IMR-90 (cell line): ENCODE data around the gene UBE2V1. TPM values are rescaled to one million over a fixed set of nuclear protein-coding genes. Genes with fewer than 3 reads are reported as not detected.
A peak's percentile ranks its signal among the peaks of the same experiment; 100 is the strongest.

Source experiments
- ATAC-seq: fragments of 200-7000 bp; cut with Tn5 transposase; 2 replicates; pipeline ENCODE4 v1.9.1; 2020; ENCODE audit warnings: low read depth, mild to moderate bottlenecking, moderate library complexity
- BruUV-seq: library from RNA; stranded (reverse); fragments of 400-500 nt; replicated peaks from 2 replicates; lab custom pipeline; 2021; lab: Mats Ljungman, UMichigan
- CTCF ChIA-PET: fragments of 300-600 bp; formaldehyde crosslinking; extraction: SDS; loops from one replicate; lab custom pipeline; 2021; ENCODE audit warnings: antibody characterized with exemption; lab: Yijun Ruan, JAX
- POLR2A ChIA-PET: fragments of 300-600 bp; sonication (Branson Sonifier 250); formaldehyde crosslinking; loops from one replicate; lab custom pipeline; 2022; ENCODE audit warnings: antibody characterized with exemption; ENCODE audit not compliant: unreplicated experiment; lab: Charles Lee
- DNase-seq: peaks from one replicate; pipeline ENCODE4 v3.0.0; 2013
- H2AFZ ChIP-seq: replicated peaks from 2 replicates; pipeline ENCODE3; 2013; ENCODE audit warnings: low read length, mild to moderate bottlenecking; ENCODE audit not compliant: poor library complexity
- H2AK5ac ChIP-seq: 2 replicates; pipeline ENCODE4 v1.6.1; 2013; ENCODE audit warnings: low read depth, low read length, inconsistent platforms
- H2AK9ac ChIP-seq: replicated peaks from 2 replicates; pipeline ENCODE3; 2013; ENCODE audit warnings: mild to moderate bottlenecking, low read depth, low read length, moderate library complexity; ENCODE audit not compliant: poor library complexity
- H2BK120ac ChIP-seq: 2 replicates; pipeline ENCODE4 v1.6.1; 2013; ENCODE audit warnings: low read depth, low read length, inconsistent platforms
- H2BK15ac ChIP-seq: 3 replicates; pipeline ENCODE4 v1.6.1; 2013; ENCODE audit warnings: low read depth, low read length, inconsistent platforms
- H2BK20ac ChIP-seq: 2 replicates; pipeline ENCODE4 v1.6.1; 2013; ENCODE audit warnings: low read depth, mild to moderate bottlenecking, inconsistent platforms, low read length, moderate library complexity
- H2BK5ac ChIP-seq: 2 replicates; pipeline ENCODE4 v1.6.1; 2013; ENCODE audit warnings: mild to moderate bottlenecking, low read depth, low read length, inconsistent platforms; ENCODE audit not compliant: poor library complexity, severe bottlenecking
- H3K14ac ChIP-seq: replicated peaks from 2 replicates; pipeline ENCODE4 v1.6.1; 2013; ENCODE audit warnings: low read depth, low read length, inconsistent platforms
- H3K18ac ChIP-seq: 2 replicates; pipeline ENCODE4 v1.6.1; 2013; ENCODE audit warnings: low read depth, low read length, control low read depth
- H3K23ac ChIP-seq: 2 replicates; pipeline ENCODE4 v1.6.1; 2013; ENCODE audit warnings: low read depth, low read length, inconsistent platforms
- H3K27ac ChIP-seq: 2 replicates; pipeline ENCODE4 v1.5.1; 2013; ENCODE audit warnings: mild to moderate bottlenecking, control low read depth, low read length; ENCODE audit not compliant: insufficient read depth
- H3K27me3 ChIP-seq: 2 replicates; pipeline ENCODE4 v1.6.1; 2013; ENCODE audit warnings: low read length; ENCODE audit not compliant: control insufficient read depth, insufficient read depth
- H3K36me3 ChIP-seq: 2 replicates; pipeline ENCODE4 v1.6.1; 2013; ENCODE audit warnings: low read length, mixed read lengths; ENCODE audit not compliant: control insufficient read depth, insufficient read depth
- H3K4ac ChIP-seq: 2 replicates; pipeline ENCODE4 v1.6.1; 2013; ENCODE audit warnings: low read depth, low read length, inconsistent platforms
- H3K4me1 ChIP-seq: 2 replicates; pipeline ENCODE4 v1.6.1; 2013; ENCODE audit warnings: low read length, mixed read lengths; ENCODE audit not compliant: control insufficient read depth, insufficient read depth
- H3K4me2 ChIP-seq: 2 replicates; pipeline ENCODE4 v1.6.1; 2013; ENCODE audit warnings: low read depth, mild to moderate bottlenecking, control low read depth, low read length, moderate library complexity
- H3K4me3 ChIP-seq: 2 replicates; pipeline ENCODE4 v1.5.1; 2013; ENCODE audit warnings: low read depth, mild to moderate bottlenecking, control low read depth, low read length, moderate library complexity; ENCODE audit not compliant: insufficient read depth
- H3K56ac ChIP-seq: 2 replicates; pipeline ENCODE4 v1.6.1; 2013; ENCODE audit warnings: low read length, inconsistent platforms; ENCODE audit not compliant: insufficient read depth; ENCODE audit errors: extremely low read depth
- H3K79me1 ChIP-seq, 2 experiments: 2 replicates each; pipeline ENCODE4 v1.6.1; 2013; ENCODE audit warnings: low read length in 2 of 2, inconsistent platforms in 1 of 2, low read depth in 1 of 2
- H3K9ac ChIP-seq: 2 replicates; pipeline ENCODE4 v1.6.1; 2013; ENCODE audit warnings: low read depth, low read length, control low read depth
- H3K9me1 ChIP-seq: 2 replicates; pipeline ENCODE4 v1.6.1; 2013; ENCODE audit warnings: low read length, inconsistent platforms; ENCODE audit not compliant: insufficient read depth
- H3K9me3 ChIP-seq: 2 replicates; pipeline ENCODE4 v1.6.1; 2013; ENCODE audit warnings: low read length; ENCODE audit not compliant: control insufficient read depth, insufficient read depth
- H4K20me1 ChIP-seq: 2 replicates; pipeline ENCODE4 v1.6.1; 2013; ENCODE audit warnings: low read length, inconsistent platforms; ENCODE audit not compliant: insufficient read depth
- H4K5ac ChIP-seq: 2 replicates; pipeline ENCODE4 v1.6.1; 2013; ENCODE audit warnings: mild to moderate bottlenecking, low read depth, low read length, control low read depth
- H4K8ac ChIP-seq, 2 experiments: 2 replicates each; pipeline ENCODE4 v1.6.1; 2013; ENCODE audit warnings: low read depth in 2 of 2, low read length in 2 of 2, control low read depth in 1 of 2, inconsistent platforms in 1 of 2
- H4K91ac ChIP-seq: 2 replicates; pipeline ENCODE4 v1.6.1; 2013; ENCODE audit warnings: low read depth, low read length, inconsistent platforms; ENCODE audit not compliant: insufficient read depth
- BHLHE40 ChIP-seq: fragments of 150-350 bp; IDR thresholded peaks from 2 replicates; pipeline ENCODE4 v1.6.1; 2016; ENCODE audit warnings: mild to moderate bottlenecking, low read depth, low read length
- CEBPB ChIP-seq: IDR thresholded peaks from 2 replicates; pipeline ENCODE4 v1.6.1; 2012; ENCODE audit warnings: low read depth, low read length, improper control_type of control experiment
- CTCF ChIP-seq: conservative IDR thresholded peaks from 2 replicates; pipeline ENCODE4 v1.5.1; 2012; ENCODE audit warnings: mild to moderate bottlenecking, low read depth, low read length, improper control_type of control experiment
- ELK1 ChIP-seq: fragments of 150-350 bp; IDR thresholded peaks from 2 replicates; pipeline ENCODE4 v1.6.1; 2016; ENCODE audit warnings: low read depth, mild to moderate bottlenecking, low read length, moderate library complexity, borderline replicate concordance
- MAFK ChIP-seq: IDR thresholded peaks from 2 replicates; pipeline ENCODE4 v1.6.1; 2012; ENCODE audit warnings: low read depth, low read length, improper control_type of control experiment
- MXI1 ChIP-seq: IDR thresholded peaks from 2 replicates; pipeline ENCODE4 v1.6.1; 2012; ENCODE audit warnings: low read depth, mild to moderate bottlenecking, low read length, moderate library complexity, borderline replicate concordance
- NFE2L2 ChIP-seq: fragments of 150-350 bp; IDR thresholded peaks from 2 replicates; pipeline ENCODE4 v1.6.1; 2016; ENCODE audit warnings: low read depth, mild to moderate bottlenecking, low read length
- POLR2A ChIP-seq: IDR thresholded peaks from 2 replicates; pipeline ENCODE4 v1.6.1; 2012; ENCODE audit warnings: mild to moderate bottlenecking, low read depth, low read length
- RAD21 ChIP-seq: IDR thresholded peaks from 2 replicates; pipeline ENCODE4 v1.6.1; 2012; ENCODE audit warnings: low read length, improper control_type of control experiment
- RCOR1 ChIP-seq: IDR thresholded peaks from 2 replicates; pipeline ENCODE4 v1.6.1; 2012; ENCODE audit warnings: mild to moderate bottlenecking, low read length, improper control_type of control experiment; ENCODE audit not compliant: insufficient replicate concordance
- RFX5 ChIP-seq: IDR thresholded peaks from 2 replicates; pipeline ENCODE4 v1.8.0; 2012; ENCODE audit warnings: low read depth, mild to moderate bottlenecking, low read length, moderate library complexity
- SMC3 ChIP-seq: fragments of 150-350 bp; IDR thresholded peaks from 2 replicates; pipeline ENCODE4 v1.6.1; 2016; ENCODE audit warnings: low read depth, mild to moderate bottlenecking, antibody characterized with exemption, low read length, moderate library complexity
- WGBS, 2 experiments: methylation state at CpG; one replicate each; pipeline versions ENCODE4 v1.1.5 to v1.1.7; 2013; ENCODE audit warnings: missing lambda C conversion rate in 2 of 2; ENCODE audit not compliant: insufficient read length in 1 of 2; ENCODE audit errors: extremely low coverage in 2 of 2; 5-methylcytosine and 5-hydroxymethylcytosine counted together
- dilution Hi-C: fragments of 300-500 bp; cut with HindIII; formaldehyde crosslinking; loops from one replicate; pipeline ENCODE4 v1.14.3; 2018; ENCODE audit warnings: low sequenced_read_pairs; ENCODE audit not compliant: unreplicated experiment
- in situ Hi-C: fragments of 300-500 bp; cut with MboI; formaldehyde crosslinking; loops from 3 replicates; pipeline ENCODE4 v1.14.3; 2019; ENCODE audit warnings: low sequenced_read_pairs, inconsistent platforms, mixed read lengths
- intact Hi-C: fragments of 100-400 bp; cut with micrococcal nuclease; formaldehyde crosslinking; loops from 2 replicates; pipeline ENCODE4 v1.10.0; 2022
- polyA plus RNA-seq, 3 experiments: library from polyadenylated mRNA; depleted of rRNA; stranded (reverse); fragments of >200 nt; gene quantifications; 2 replicates each; pipeline ENCODE4 v1.2.3, GENCODE V29; 2012; ENCODE audit warnings: low replicate concordance in 1 of 3
- total RNA-seq: library from RNA; depleted of rRNA; stranded (reverse); fragments of >200 nt; gene quantifications from 2 replicates; pipeline ENCODE4 v1.2.3, GENCODE V29; 2012

Gene UBE2V1
- total and polyA plus RNA-seq, 2 of the 4 experiments (the other 2 are of a cell fraction) = 20.1 to 138 TPM

DNA sequence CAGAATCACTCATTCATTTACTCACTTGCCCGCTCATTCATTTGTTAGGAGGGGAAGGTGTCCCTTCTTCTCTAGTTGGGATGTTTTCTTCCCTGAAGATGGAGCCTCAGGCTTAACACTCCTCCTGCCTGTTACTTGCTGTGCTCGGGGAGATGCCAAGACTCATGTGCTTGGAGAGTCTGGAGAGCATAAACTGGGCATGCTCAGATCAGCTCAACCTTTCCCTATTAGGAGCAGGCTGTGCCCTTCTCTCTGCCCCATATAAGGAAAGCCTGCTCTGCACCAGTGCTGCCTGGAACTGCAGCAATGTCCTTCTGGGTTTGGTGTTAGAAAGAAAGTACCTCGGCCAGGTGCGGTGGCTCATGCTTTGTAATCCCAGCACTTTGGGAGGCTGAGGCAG, 18.0 kb upstream of the UBE2V1 start (continued):
- TF ChIP-seq MXI1 = no peak
- no peak for TF ChIP-seq CEBPB
- TF ChIP-seq ELK1 = no peak
- TF ChIP-seq NFE2L2 = no peak

GRCh38 chr20:50130356-50130723, 17.4 kb upstream of the UBE2V1 start:
- in situ Hi-C loops = no loop called here
- no peaks in the 10 kb centered on the region for H3K9me3 ChIP-seq
- no peaks in the 10 kb centered on the region for H3K27me3 ChIP-seq
- no peak overlapping the region for H2AFZ ChIP-seq
- peak overlapping the region; percentile 55; the same call in 1 of the 2 replicates for H2BK20ac ChIP-seq
- H3K56ac ChIP-seq = peak overlapping the region; percentile 57; the same call in 1 of the 2 replicates
- H3K9ac ChIP-seq = peak overlapping the region; percentile 45; the same call in 1 of the 2 replicates
- peaks cover 29 to 86% of the 10 kb centered on the region in 2 experiments for H3K79me1 ChIP-seq
- H3K36me3 ChIP-seq = peaks cover 56% of the 10 kb centered on the region
- ChIA-PET CTCF (no interaction called here), POLR2A (interaction anchor here (0.5 kb wide), 1 partner anchor 7 kb away, joined by 3 read pairs; no protein-coding TSS in a partner anchor)
- peaks cover 13% of the 10 kb centered on the region for H3K4me1 ChIP-seq
- H3K27ac ChIP-seq = peak overlapping the region; percentile 82
- H3K9me1 ChIP-seq = peaks cover 36% of the 10 kb centered on the region
- peaks cover 19% of the 10 kb centered on the region; the same call in 1 of the 2 replicates for H4K20me1 ChIP-seq
- peak overlapping the region; percentile 14; the same call in 1 of the 2 replicates for H3K4me2 ChIP-seq
- peak overlapping the region; percentile 85 for H2AK5ac ChIP-seq
- no TSS peak for BruUV-seq
- peak overlapping the region; percentile 77 to 81 for H4K8ac ChIP-seq
- WGBS, 2 experiments = no CpG with 5 or more reads among the region's 1 CpG
- H3K14ac ChIP-seq = peak overlapping the region; percentile 72
- peak overlapping the region; percentile 80 for H3K23ac ChIP-seq
- H2BK120ac ChIP-seq = peak overlapping the region; percentile 79
- no peak for TF ChIP-seq RAD21
- no peak for TF ChIP-seq CTCF
- no peak for TF ChIP-seq POLR2A
- no peak for TF ChIP-seq RCOR1
- no peak for TF ChIP-seq NFE2L2
- TF ChIP-seq RFX5 = no peak
- no peak for TF ChIP-seq MAFK
- TF ChIP-seq MXI1 = no peak
- TF ChIP-seq ELK1 = no peak
- no peak for TF ChIP-seq SMC3
- TF ChIP-seq BHLHE40 = no peak
- H4K91ac ChIP-seq = peak overlapping the region; percentile 76
- H2BK15ac ChIP-seq = peak overlapping the region; percentile 85; the same call in 1 of the 3 replicates
- H2AK9ac ChIP-seq = peak overlapping the region; percentile 94
- dilution Hi-C loops = no loop called here
- peak overlapping the region; percentile 48 for H3K18ac ChIP-seq
- H3K4ac ChIP-seq = peak overlapping the region; percentile 89
- DNase-seq = peak; percentile 33
- peak overlapping the region; percentile 71 for H2BK5ac ChIP-seq
- ATAC-seq = peak; percentile 53
- H3K4me3 ChIP-seq = no peak overlapping the region
- peak overlapping the region; percentile 19 for H4K5ac ChIP-seq
- intact Hi-C loops = loop anchor here (2.0 kb wide), 1 partner anchor 14 kb away; no protein-coding TSS in a partner anchor
